Measurements from ENCODE around the gene MFNG.

- TF ChIP-seq, protein P1, sequence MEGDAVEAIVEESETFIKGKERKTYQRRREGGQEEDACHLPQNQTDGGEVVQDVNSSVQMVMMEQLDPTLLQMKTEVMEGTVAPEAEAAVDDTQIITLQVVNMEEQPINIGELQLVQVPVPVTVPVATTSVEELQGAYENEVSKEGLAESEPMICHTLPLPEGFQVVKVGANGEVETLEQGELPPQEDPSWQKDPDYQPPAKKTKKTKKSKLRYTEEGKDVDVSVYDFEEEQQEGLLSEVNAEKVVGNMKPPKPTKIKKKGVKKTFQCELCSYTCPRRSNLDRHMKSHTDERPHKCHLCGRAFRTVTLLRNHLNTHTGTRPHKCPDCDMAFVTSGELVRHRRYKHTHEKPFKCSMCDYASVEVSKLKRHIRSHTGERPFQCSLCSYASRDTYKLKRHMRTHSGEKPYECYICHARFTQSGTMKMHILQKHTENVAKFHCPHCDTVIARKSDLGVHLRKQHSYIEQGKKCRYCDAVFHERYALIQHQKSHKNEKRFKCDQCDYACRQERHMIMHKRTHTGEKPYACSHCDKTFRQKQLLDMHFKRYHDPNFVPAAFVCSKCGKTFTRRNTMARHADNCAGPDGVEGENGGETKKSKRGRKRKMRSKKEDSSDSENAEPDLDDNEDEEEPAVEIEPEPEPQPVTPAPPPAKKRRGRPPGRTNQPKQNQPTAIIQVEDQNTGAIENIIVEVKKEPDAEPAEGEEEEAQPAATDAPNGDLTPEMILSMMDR (IDR thresholded peaks at IDR 0.05), result no peak
- TF ChIP-seq POLR2AphosphoS5 (IDR thresholded peaks at IDR 0.05), result no peak
These were observed 31.8 kb upstream of the MFNG start for GRCh38 chr22:37517826-37518450.

All from prostate gland (tissue), 2 donors.